PC-9 (cell line): Measurements from ENCODE around the gene ZNF597. TPM values are rescaled to one million over a fixed set of nuclear protein-coding genes. Genes with fewer than 3 reads are reported as not detected.

ENCODE experiments used
- BruUV-seq: library from RNA; stranded (reverse); fragments of 400-500 nt; replicated peaks from 2 replicates; lab custom pipeline; 2021; lab: Mats Ljungman, UMichigan
- CTCF ChIA-PET: fragments of 300-600 bp; sonication (Branson Sonifier 250); formaldehyde crosslinking; loops from one replicate; lab custom pipeline; 2022; ENCODE audit warnings: antibody characterized with exemption; lab: Charles Lee
- POLR2A ChIA-PET: fragments of 300-600 bp; sonication (Branson Sonifier 250); formaldehyde crosslinking; loops from one replicate; lab custom pipeline; 2022; ENCODE audit warnings: antibody characterized with exemption; ENCODE audit not compliant: unreplicated experiment; lab: Charles Lee
- DNase-seq, 2 experiments: peaks; one replicate each; pipeline versions ENCODE4 v3.0.0 to v3.0.0-alpha.2; 2015 to 2022; ENCODE audit warnings: mixed read lengths in 1 of 2
- H2AFZ ChIP-seq: fragments of 200-600 bp; sonication (generic); 2 replicates; pipeline ENCODE4 v1.8.1; 2017; ENCODE audit warnings: antibody characterized with exemption
- H3F3A ChIP-seq: fragments of 200-600 bp; sonication (generic); 2 replicates; pipeline ENCODE4 v1.8.1; 2017; ENCODE audit warnings: antibody characterized with exemption, mild to moderate bottlenecking, low read depth; ENCODE audit not compliant: insufficient read depth
- H3K27ac ChIP-seq: fragments of 200-600 bp; sonication (generic); 2 replicates; pipeline ENCODE4 v1.6.1; 2016; ENCODE audit warnings: mixed run types
- H3K27me3 ChIP-seq: fragments of 200-600 bp; sonication (generic); 2 replicates; pipeline ENCODE4 v1.6.1; 2016; ENCODE audit warnings: low read depth, mixed run types; ENCODE audit not compliant: insufficient read depth
- H3K36me3 ChIP-seq: fragments of 200-600 bp; sonication (generic); 2 replicates; pipeline ENCODE4 v1.6.1; 2016; ENCODE audit warnings: low read depth, mixed run types
- H3K4me1 ChIP-seq: fragments of 200-600 bp; sonication (generic); replicated peaks from 2 replicates; pipeline ENCODE4 v1.6.1; 2016; ENCODE audit warnings: mixed run types; ENCODE audit not compliant: insufficient read depth
- H3K4me2 ChIP-seq: fragments of 200-600 bp; sonication (generic); 2 replicates; pipeline ENCODE4 v1.6.1; 2017; ENCODE audit warnings: mixed run types
- H3K4me3 ChIP-seq: fragments of 200-600 bp; sonication (generic); 2 replicates; pipeline ENCODE4 v1.6.1; 2016; ENCODE audit warnings: mixed run types
- H3K79me2 ChIP-seq: fragments of 200-600 bp; sonication (generic); 2 replicates; pipeline ENCODE4 v1.6.1; 2017; ENCODE audit warnings: low read depth, mixed run types
- H3K9me2 ChIP-seq: fragments of 200-600 bp; sonication (generic); 2 replicates; pipeline ENCODE4 v1.8.1; 2017; ENCODE audit warnings: mild to moderate bottlenecking; ENCODE audit not compliant: insufficient read depth
- H3K9me3 ChIP-seq: fragments of 200-600 bp; sonication (generic); 2 replicates; pipeline ENCODE4 v1.8.1; 2016; ENCODE audit warnings: low read depth; ENCODE audit not compliant: insufficient read depth
- H4K20me1 ChIP-seq: fragments of 200-600 bp; sonication (generic); 2 replicates; pipeline ENCODE4 v1.8.1; 2017; ENCODE audit not compliant: insufficient read depth
- CTCF ChIP-seq: fragments of 200-600 bp; sonication (generic); conservative IDR thresholded peaks from 2 replicates; pipeline ENCODE4 v1.6.1; 2017; ENCODE audit warnings: mixed run types, antibody characterized with exemption, mild to moderate bottlenecking, moderate library complexity
- EZH2 ChIP-seq: fragments of 200-600 bp; sonication (generic); IDR thresholded peaks from 2 replicates; pipeline ENCODE4 v1.8.0; 2017; ENCODE audit warnings: antibody characterized with exemption, low read depth
- intact Hi-C: fragments of 100-400 bp; cut with micrococcal nuclease; formaldehyde crosslinking; loops from one replicate; pipeline ENCODE4 v1.10.0; 2022; ENCODE audit not compliant: unreplicated experiment
- microRNA-seq: library from miRNA; unstranded; fragments of <30 nt; microRNA quantifications from one replicate; pipeline ENCODE4 v1.2.0, GENCODE V29; 2021; ENCODE audit warnings: borderline number of aligned reads, borderline replicate concordance
- total RNA-seq: library from RNA; stranded (reverse); gene quantifications from 2 replicates; pipeline ENCODE4 v1.2.3, GENCODE V29; 2021

The ZNF597 gene
- total RNA-seq, 1 experiment from 2014 or later: 1.5 TPM

DNA sequence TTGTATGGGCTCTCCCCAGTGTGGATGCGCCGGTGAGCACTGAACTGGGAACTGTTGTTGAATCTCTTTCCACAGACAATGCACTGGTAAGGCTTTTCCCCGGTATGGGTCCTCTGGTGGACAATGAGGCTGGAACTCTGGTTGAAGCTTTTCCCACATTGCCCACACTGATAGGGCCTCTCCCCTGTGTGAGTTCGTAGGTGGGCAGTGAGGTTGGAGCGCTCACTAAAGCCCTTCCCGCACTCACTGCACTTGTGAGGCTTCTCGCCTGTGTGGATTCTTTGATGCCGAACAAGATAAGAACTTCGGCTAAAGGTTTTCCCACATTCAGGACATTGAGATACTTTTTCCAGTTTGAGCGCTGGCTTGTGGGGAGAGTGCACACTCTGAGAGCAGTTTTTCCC, 60.3 kb downstream of the ZNF597 start:
- BruUV-seq: no TSS peak
- Histone ChIP-seq H3K79me2 (no peaks in the 10 kb centered on the region), H3K27ac (no peak overlapping the region), H3K4me1 (no peaks in the 10 kb centered on the region), H3K4me3 (no peak overlapping the region), H4K20me1 (no peaks in the 10 kb centered on the region), H2AFZ (no peak overlapping the region), H3K4me2 (no peak overlapping the region), H3K9me3 (peaks cover 47% of the 10 kb centered on the region), H3F3A (peaks cover 4% of the 10 kb centered on the region), H3K27me3 (no peaks in the 10 kb centered on the region), H3K9me2 (no peaks in the 10 kb centered on the region), H3K36me3 (peaks cover 28% of the 10 kb centered on the region)
- intact Hi-C loops: no loop called here
- POLR2A ChIA-PET: no interaction called here
- CTCF ChIA-PET: interaction anchor here (0.6 kb wide), 1 partner anchor 40 kb away, joined by 3 read pairs; no protein-coding TSS in a partner anchor
- TF ChIP-seq CTCF: no peak
- TF ChIP-seq EZH2: no peak
- no peak for DNase-seq

Small RNA genes within 50 kb of the gene (microRNA-seq; reads per million reads assigned to microRNA genes)
- not detected for gene MIR6126

Other genes with a start within 250 kb of the ZNF597 start
- gene ZNF200, start 208.3 kb downstream of the ZNF597 start, total RNA-seq: 12.1 and 13.2 TPM in 2 replicates
- not detected in 2 replicates for gene MEFV, start 186.9 kb downstream of the ZNF597 start, total RNA-seq
- gene ZNF263, start 160.0 kb downstream of the ZNF597 start, total RNA-seq: 36.8 and 49.8 TPM in 2 replicates
- gene TIGD7, start 138.1 kb downstream of the ZNF597 start, total RNA-seq: 8.7 and 10.9 TPM in 2 replicates
- 32.2 and 35.2 TPM in 2 replicates for gene ZNF75A, start 138.0 kb downstream of the ZNF597 start, total RNA-seq
- gene OR2C1, start 87.6 kb downstream of the ZNF597 start, total RNA-seq: not detected in 2 replicates
- gene ZSCAN32, start 42.5 kb downstream of the ZNF597 start, total RNA-seq: 15.5 and 16.4 TPM in 2 replicates
- 12.1 and 13.2 TPM in 2 replicates for gene ZNF174, start 42.3 kb downstream of the ZNF597 start, total RNA-seq
- gene NAA60, start 176 bp upstream of the ZNF597 start, total RNA-seq: 57.5 and 58.7 TPM in 2 replicates
- gene C16orf90, start 52.0 kb upstream of the ZNF597 start, total RNA-seq: not detected in 2 replicates
- 47.0 and 61.4 TPM in 2 replicates for gene CLUAP1, start 57.5 kb upstream of the ZNF597 start, total RNA-seq
- not detected in 2 replicates for gene NLRC3, start 133.9 kb upstream of the ZNF597 start, total RNA-seq
- 11.5 and 13.8 TPM in 2 replicates for gene SLX4, start 168.1 kb upstream of the ZNF597 start, total RNA-seq
- gene DNASE1, start 211.2 kb upstream of the ZNF597 start, total RNA-seq: 46.8 and 63.3 TPM in 2 replicates